H9 (cell line): Measurements from ENCODE around the gene RPS6KB2. TPM values are rescaled to one million over a fixed set of nuclear protein-coding genes. Genes with fewer than 3 reads are reported as not detected.

Experiments
- DNase-seq: peaks from one replicate; pipeline ENCODE4 v3.0.0-alpha.2; 2017
- H2AFZ ChIP-seq: one replicate; pipeline ENCODE4 v1.6.1; 2013; ENCODE audit warnings: mild to moderate bottlenecking, low read length, control low read depth, moderate library complexity
- H2AK5ac ChIP-seq: 2 replicates; pipeline ENCODE4 v1.6.1; 2013; ENCODE audit warnings: low read length, control low read depth, mixed read lengths; ENCODE audit not compliant: insufficient read length
- H2BK120ac ChIP-seq: one replicate; pipeline ENCODE4 v1.6.1; 2013; ENCODE audit warnings: low read depth, mild to moderate bottlenecking, low read length, control low read depth, inconsistent platforms; ENCODE audit not compliant: poor library complexity, severe bottlenecking
- H2BK12ac ChIP-seq: 2 replicates; pipeline ENCODE4 v1.6.1; 2013; ENCODE audit warnings: low read length, control low read depth, mixed read lengths, low read depth; ENCODE audit not compliant: insufficient read length
- H2BK15ac ChIP-seq: 2 replicates; pipeline ENCODE4 v1.6.1; 2013; ENCODE audit warnings: low read depth, low read length, control low read depth
- H2BK20ac ChIP-seq: one replicate; pipeline ENCODE4 v1.6.1; 2013; ENCODE audit warnings: low read depth, mild to moderate bottlenecking, low read length, control low read depth, inconsistent platforms; ENCODE audit not compliant: poor library complexity, severe bottlenecking
- H2BK5ac ChIP-seq: 2 replicates; pipeline ENCODE4 v1.6.1; 2013; ENCODE audit warnings: low read length, control low read depth, mixed read lengths; ENCODE audit not compliant: insufficient read length
- H3K14ac ChIP-seq: 2 replicates; pipeline ENCODE4 v1.6.1; 2013; ENCODE audit warnings: low read length, control low read depth; ENCODE audit not compliant: insufficient read depth
- H3K18ac ChIP-seq: 2 replicates; pipeline ENCODE4 v1.6.1; 2013; ENCODE audit warnings: low read depth, mild to moderate bottlenecking, mixed read lengths, low read length, control low read depth; ENCODE audit not compliant: insufficient read length
- H3K23ac ChIP-seq: 2 replicates; pipeline ENCODE4 v1.6.1; 2013; ENCODE audit warnings: low read length, control low read depth, mixed read lengths, low read depth; ENCODE audit not compliant: insufficient read length
- H3K23me2 ChIP-seq: 2 replicates; pipeline ENCODE4 v1.6.1; 2013; ENCODE audit warnings: low read depth, mild to moderate bottlenecking, mixed read lengths, low read length, control low read depth; ENCODE audit not compliant: insufficient read length, poor library complexity, severe bottlenecking
- H3K27ac ChIP-seq: 2 replicates; pipeline ENCODE4 v1.5.1; 2013; ENCODE audit warnings: low read length, control low read depth, mixed read lengths, low read depth; ENCODE audit not compliant: insufficient read length
- H3K27me3 ChIP-seq: 2 replicates; pipeline ENCODE4 v1.6.1; 2013; ENCODE audit warnings: low read length, control low read depth, inconsistent platforms; ENCODE audit not compliant: insufficient read depth
- H3K4ac ChIP-seq: 2 replicates; pipeline ENCODE4 v1.6.1; 2013; ENCODE audit warnings: low read depth, mild to moderate bottlenecking, control low read depth, inconsistent platforms, low read length, moderate library complexity
- H3K4me1 ChIP-seq: 2 replicates; pipeline ENCODE4 v1.6.1; 2013; ENCODE audit warnings: low read length, control low read depth, inconsistent platforms; ENCODE audit not compliant: insufficient read depth
- H3K4me2 ChIP-seq: 2 replicates; pipeline ENCODE4 v1.6.1; 2013; ENCODE audit warnings: low read length, control low read depth, mixed read lengths; ENCODE audit not compliant: insufficient read length, insufficient read depth
- H3K56ac ChIP-seq: 2 replicates; pipeline ENCODE4 v1.6.1; 2013; ENCODE audit warnings: low read depth, mild to moderate bottlenecking, mixed read lengths, low read length, control low read depth; ENCODE audit not compliant: insufficient read length
- H3K79me1 ChIP-seq: 2 replicates; pipeline ENCODE4 v1.6.1; 2013; ENCODE audit warnings: low read depth, mild to moderate bottlenecking, moderate library complexity, low read length, control low read depth, inconsistent platforms; ENCODE audit not compliant: insufficient read depth, poor library complexity, severe bottlenecking
- H3K79me2 ChIP-seq: 2 replicates; pipeline ENCODE4 v1.6.1; 2013; ENCODE audit warnings: low read length, control low read depth, inconsistent platforms; ENCODE audit not compliant: insufficient read depth
- H3K9ac ChIP-seq: 2 replicates; pipeline ENCODE4 v1.6.1; 2013; ENCODE audit warnings: low read length, control low read depth, mixed read lengths; ENCODE audit not compliant: insufficient read length; ENCODE audit errors: extremely low read depth
- H3K9me3 ChIP-seq: one replicate; pipeline ENCODE4 v1.6.1; 2013; ENCODE audit warnings: low read depth, low read length, inconsistent platforms; ENCODE audit not compliant: control insufficient read depth
- H3T11ph ChIP-seq: one replicate; pipeline ENCODE4 v1.6.1; 2013; ENCODE audit warnings: mild to moderate bottlenecking, low read length, control low read depth, inconsistent platforms
- H4K20me1 ChIP-seq: one replicate; pipeline ENCODE4 v1.6.1; 2013; ENCODE audit not compliant: control insufficient read depth, insufficient read length, insufficient read depth
- H4K5ac ChIP-seq: 2 replicates; pipeline ENCODE4 v1.6.1; 2013; ENCODE audit warnings: low read depth, mild to moderate bottlenecking, mixed read lengths, low read length, control low read depth; ENCODE audit not compliant: insufficient read length
- H4K8ac ChIP-seq: replicated peaks from 2 replicates; pipeline ENCODE4 v1.6.1; 2013; ENCODE audit warnings: low read length, control low read depth, mixed read lengths, low read depth; ENCODE audit not compliant: insufficient read length
- H4K91ac ChIP-seq: 2 replicates; pipeline ENCODE4 v1.6.1; 2013; ENCODE audit warnings: low read depth, mild to moderate bottlenecking, moderate library complexity, mixed read lengths, low read length, control low read depth; ENCODE audit not compliant: insufficient read length
- H3K27ac Mint-ChIP-seq, 3 experiments: 2 replicates in 2 of 3; 3 replicates in 1 of 3; pipeline ENCODE4 v1.8.0; 2020 to 2021; ENCODE audit warnings: mixed read lengths in 3 of 3, mild to moderate bottlenecking in 1 of 3, moderate library complexity in 1 of 3
- H3K27me3 Mint-ChIP-seq: 2 replicates; pipeline ENCODE4 v1.8.0; 2021; ENCODE audit warnings: low read depth, mild to moderate bottlenecking, moderate library complexity, mixed read lengths
- H3K36me3 Mint-ChIP-seq, 3 experiments: 2 replicates in 2 of 3; 3 replicates in 1 of 3; pipeline ENCODE4 v1.8.0; 2020 to 2021; ENCODE audit warnings: low read depth in 3 of 3, mixed read lengths in 3 of 3; ENCODE audit not compliant: insufficient read depth in 1 of 3
- H3K4me1 Mint-ChIP-seq, 2 experiments: 2 replicates each; pipeline ENCODE4 v1.8.0; 2020; ENCODE audit warnings: mixed read lengths in 2 of 2
- H3K4me3 Mint-ChIP-seq, 2 experiments: 2 replicates in 1 of 2; 3 replicates in 1 of 2; pipeline ENCODE4 v1.8.0; 2020 to 2021; ENCODE audit warnings: mild to moderate bottlenecking in 2 of 2, mixed read lengths in 2 of 2, moderate library complexity in 1 of 2
- H3K9me3 Mint-ChIP-seq, 2 experiments: 2 replicates in 1 of 2; 3 replicates in 1 of 2; pipeline ENCODE4 v1.8.0; 2020; ENCODE audit warnings: mild to moderate bottlenecking in 2 of 2, mixed read lengths in 2 of 2, moderate library complexity in 1 of 2
- WGBS: extraction: QIAGEN DNeasy Blood & Tissue Kit; methylation state at CpG from one replicate; pipeline ENCODE4 v1.1.7; 2013; ENCODE audit warnings: missing lambda C conversion rate, low lambda C conversion rate, mixed read lengths; ENCODE audit not compliant: insufficient read length; ENCODE audit errors: extremely low coverage; 5-methylcytosine and 5-hydroxymethylcytosine counted together
- total RNA-seq: library from RNA; stranded (reverse); gene quantifications from 2 replicates; pipeline ENCODE4 v1.2.1, GENCODE V29; 2021
- TF ChIP-seq, protein P1 (sequence below): fragments of 200-600 bp; sonication (generic); conservative IDR thresholded peaks from 3 replicates; pipeline ENCODE4 v1.8.0; 2021; ENCODE audit warnings: antibody characterized with exemption, mild to moderate bottlenecking

Gene RPS6KB2
- total RNA-seq, 1 experiment from 2014 or later, result 51.7 TPM

DNA sequence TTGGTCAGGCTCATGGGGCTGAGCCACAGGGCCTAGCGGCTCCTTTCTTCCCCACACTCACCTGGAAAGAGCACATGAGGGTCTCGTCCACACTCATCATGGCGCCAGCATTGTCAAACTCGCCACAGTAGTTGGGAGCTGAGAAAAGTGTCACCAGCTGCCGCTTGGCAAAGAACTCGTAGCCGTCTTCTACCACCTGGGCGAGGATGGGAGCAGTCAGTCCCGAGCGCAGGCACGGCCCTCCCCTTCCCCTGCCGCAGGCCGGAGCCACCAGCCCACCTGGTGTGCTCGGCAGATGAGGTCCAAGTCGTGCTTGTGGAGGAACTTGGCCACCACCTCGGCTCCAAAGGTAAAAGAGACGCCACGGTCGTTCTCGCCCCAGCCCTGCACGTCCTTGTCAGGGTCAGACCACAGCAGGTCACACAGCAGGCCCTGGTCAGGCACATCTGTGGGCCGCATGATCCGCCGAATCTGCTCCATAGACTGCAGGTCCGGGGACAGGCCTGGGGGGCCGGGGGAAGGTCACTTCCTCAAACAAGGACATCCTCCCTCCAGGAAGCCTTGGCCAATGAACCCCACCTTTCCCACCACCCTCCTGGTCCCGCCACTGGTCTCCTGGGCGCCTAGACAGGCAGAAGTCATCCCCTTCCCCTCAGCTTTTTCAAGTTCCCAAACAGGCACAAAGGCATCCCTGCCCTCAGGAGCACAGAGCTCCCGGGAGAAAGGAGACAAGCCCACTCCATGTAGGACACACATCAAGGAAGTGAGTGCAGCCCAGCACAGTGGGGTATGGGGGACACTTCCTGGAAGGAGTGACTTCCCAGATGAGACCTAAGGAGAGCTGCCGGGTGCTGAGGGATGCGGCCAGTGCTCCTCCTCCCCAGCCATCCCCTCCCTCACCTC, 29.4 kb upstream of the RPS6KB2 start:
- Histone ChIP-seq H3K56ac (no peak overlapping the region), H4K5ac (no peak overlapping the region), H3K27ac (no peak overlapping the region), H4K91ac (no peak overlapping the region), H3K9me3 (no peaks in the 10 kb centered on the region), H3K23me2 (peaks cover 5% of the 10 kb centered on the region), H3K79me1 (peaks cover 3% of the 10 kb centered on the region), H3K79me2 (peaks cover 4% of the 10 kb centered on the region; the same call in 1 of the 2 replicates), H4K20me1 (no peaks in the 10 kb centered on the region), H2BK20ac (no peak overlapping the region), H2AFZ (no peak overlapping the region), H2AK5ac (no peak overlapping the region), H2BK5ac (no peak overlapping the region), H4K8ac (no peak overlapping the region), H3K14ac (no peak overlapping the region), H3K4ac (no peak overlapping the region), H2BK12ac (no peak overlapping the region), H3T11ph (no peak overlapping the region), H3K27me3 (no peaks in the 10 kb centered on the region), H2BK15ac (no peak overlapping the region; the same call in 1 of the 2 replicates), H3K18ac (no peak overlapping the region), H3K4me2 (no peak overlapping the region), H3K9ac (no peak overlapping the region), H3K23ac (no peak overlapping the region), H3K4me1 (peaks cover 2% of the 10 kb centered on the region; the same call in 1 of the 2 replicates), H2BK120ac (no peak overlapping the region)
- no peaks in the 10 kb centered on the region for H3K27me3 Mint-ChIP-seq
- peaks cover 16 to 18% of the 10 kb centered on the region in 2 experiments for H3K4me1 Mint-ChIP-seq
- peaks cover 14 to 47% (median 44%) of the 10 kb centered on the region in 3 experiments for H3K36me3 Mint-ChIP-seq
- H3K27ac Mint-ChIP-seq, result no peak overlapping the region
- peak overlapping the region in 1 of 2 experiments; percentile 56; a peak in 1 of 5 replicates for H3K4me3 Mint-ChIP-seq
- DNase-seq, result no peak
- no peaks in the 10 kb centered on the region; a peak in 1 of 5 replicates for H3K9me3 Mint-ChIP-seq
- no CpG with 5 or more reads among the region's 31 CpGs for WGBS
- TF ChIP-seq, protein P1, sequence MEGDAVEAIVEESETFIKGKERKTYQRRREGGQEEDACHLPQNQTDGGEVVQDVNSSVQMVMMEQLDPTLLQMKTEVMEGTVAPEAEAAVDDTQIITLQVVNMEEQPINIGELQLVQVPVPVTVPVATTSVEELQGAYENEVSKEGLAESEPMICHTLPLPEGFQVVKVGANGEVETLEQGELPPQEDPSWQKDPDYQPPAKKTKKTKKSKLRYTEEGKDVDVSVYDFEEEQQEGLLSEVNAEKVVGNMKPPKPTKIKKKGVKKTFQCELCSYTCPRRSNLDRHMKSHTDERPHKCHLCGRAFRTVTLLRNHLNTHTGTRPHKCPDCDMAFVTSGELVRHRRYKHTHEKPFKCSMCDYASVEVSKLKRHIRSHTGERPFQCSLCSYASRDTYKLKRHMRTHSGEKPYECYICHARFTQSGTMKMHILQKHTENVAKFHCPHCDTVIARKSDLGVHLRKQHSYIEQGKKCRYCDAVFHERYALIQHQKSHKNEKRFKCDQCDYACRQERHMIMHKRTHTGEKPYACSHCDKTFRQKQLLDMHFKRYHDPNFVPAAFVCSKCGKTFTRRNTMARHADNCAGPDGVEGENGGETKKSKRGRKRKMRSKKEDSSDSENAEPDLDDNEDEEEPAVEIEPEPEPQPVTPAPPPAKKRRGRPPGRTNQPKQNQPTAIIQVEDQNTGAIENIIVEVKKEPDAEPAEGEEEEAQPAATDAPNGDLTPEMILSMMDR, result no peak
